Measurements from ENCODE around the gene INTS1.

INTS1 gene

GRCh38 chr7:1428941-1429501, 75.2 kb downstream of the INTS1 start:
- DNase-seq = no peak

- DNase-seq = no peak
Observed at GRCh38 chr7:1427064-1427657, 77.0 kb downstream of the INTS1 start.

- no peak for DNase-seq
Observed at GRCh38 chr7:1426474-1426873, 77.7 kb downstream of the INTS1 start.

- peak; percentile 51 for DNase-seq
Observed at GRCh38 chr7:1425292-1426136, 78.7 kb downstream of the INTS1 start.

- DNase-seq = no peak
Observed at GRCh38 chr7:1424041-1424440, 80.1 kb downstream of the INTS1 start.

- no peak for DNase-seq
Observed at GRCh38 chr7:1423264-1423811, 80.9 kb downstream of the INTS1 start.

GRCh38 chr7:1422512-1423263, 81.5 kb downstream of the INTS1 start:
- peak; percentile 74 for DNase-seq

GRCh38 chr7:1421946-1422345, 82.2 kb downstream of the INTS1 start:
- no peak for DNase-seq

- DNase-seq = no peak
Observed at GRCh38 chr7:1421020-1421790, 83.0 kb downstream of the INTS1 start.

Measured in retina (tissue), 1 donor.